ENCODE results near the gene UBE4B.
"Not testable (repeated sequence)": the region's sequence is repeated elsewhere in the genome, so short reads cannot be mapped to it uniquely, and the experiment has no call there.

The UBE4B gene

GRCh38 chr1:10032590-10033358 is at the start of gene UBE4B:
UBE4B (plus strand) TSS chr1:10032958; CDS start chr1:10033671, 713 bp downstream.
- DNase-seq (ENCODE audit: low spot score), result peak; percentile 98

GRCh38 chr1:9984253-9984652 is 48.5 kb upstream of the UBE4B start:
- DNase-seq (ENCODE audit: low spot score), result no peak

- DNase-seq (ENCODE audit: low spot score), result no peak
Observed at GRCh38 chr1:9985001-9985400, 47.8 kb upstream of the UBE4B start.

GRCh38 chr1:9989773-9990172 is 43.0 kb upstream of the UBE4B start:
- DNase-seq (ENCODE audit: low spot score), result no peak

GRCh38 chr1:9990944-9991343 is 41.8 kb upstream of the UBE4B start:
- DNase-seq (ENCODE audit: low spot score), result no peak

- DNase-seq (ENCODE audit: low spot score), result no peak
Observed at GRCh38 chr1:9992910-9993309, 39.8 kb upstream of the UBE4B start.

- no peak for DNase-seq (ENCODE audit: low spot score)
Observed at GRCh38 chr1:9993561-9994075, 39.1 kb upstream of the UBE4B start.

GRCh38 chr1:9996624-9997582 is 35.9 kb upstream of the UBE4B start, which contains the start of gene RBP7:
RBP7 (plus strand) TSS chr1:9997228; CDS start chr1:9997259, 31 bp downstream.
- DNase-seq (ENCODE audit: low spot score), result no peak

GRCh38 chr1:10001016-10001665 is 31.6 kb upstream of the UBE4B start:
- DNase-seq (ENCODE audit: low spot score), result no peak

- not testable (repeated sequence) for DNase-seq (ENCODE audit: low spot score)
Observed at GRCh38 chr1:10005248-10005647, 27.5 kb upstream of the UBE4B start.

- no peak for DNase-seq (ENCODE audit: low spot score)
Observed at GRCh38 chr1:10007169-10007568, 25.6 kb upstream of the UBE4B start.

GRCh38 chr1:10014016-10014415 is 18.7 kb upstream of the UBE4B start:
- no peak for DNase-seq (ENCODE audit: low spot score)

GRCh38 chr1:10019561-10019960 is 13.2 kb upstream of the UBE4B start:
- DNase-seq (ENCODE audit: low spot score), result no peak

- no peak for DNase-seq (ENCODE audit: low spot score)
Observed at GRCh38 chr1:10020086-10020485, 12.7 kb upstream of the UBE4B start.

GRCh38 chr1:10020678-10021077 is 12.1 kb upstream of the UBE4B start:
- not testable (repeated sequence) for DNase-seq (ENCODE audit: low spot score)

GRCh38 chr1:10021992-10022391 is 10.8 kb upstream of the UBE4B start:
- not testable (repeated sequence) for DNase-seq (ENCODE audit: low spot score)

GRCh38 chr1:10022656-10023055 is 10.1 kb upstream of the UBE4B start:
- no peak for DNase-seq (ENCODE audit: low spot score)

GRCh38 chr1:10025354-10025753 is 7.4 kb upstream of the UBE4B start:
- DNase-seq (ENCODE audit: low spot score), result no peak

- no peak for DNase-seq (ENCODE audit: low spot score)
Observed at GRCh38 chr1:10027027-10027426, 5.7 kb upstream of the UBE4B start.

GRCh38 chr1:10028956-10029500 is 3.7 kb upstream of the UBE4B start:
- DNase-seq (ENCODE audit: low spot score), result not testable (repeated sequence)

- DNase-seq (ENCODE audit: low spot score), result peak; percentile 78
Observed at GRCh38 chr1:10031461-10031860, 1.3 kb upstream of the UBE4B start.

GRCh38 chr1:10033359-10033845 is 644 bp downstream of the UBE4B start:
- peak; percentile 39 for DNase-seq (ENCODE audit: low spot score)

Measured in hepatic stellate cell (primary cell).